GM12878 (cell line): ENCODE data around the gene LAD1. TPM values are rescaled to one million over a fixed set of nuclear protein-coding genes. Genes with fewer than 3 reads are reported as not detected.

Experiments used
- ATAC-seq: fragments of 200-7000 bp; cut with Tn5 transposase; 3 replicates; pipeline ENCODE4 v1.9.1; 2020; ENCODE audit warnings: mild to moderate bottlenecking, moderate library complexity
- BruUV-seq: library from RNA; stranded (reverse); fragments of 400-500 nt; replicated peaks from 2 replicates; lab custom pipeline; 2021; lab: Mats Ljungman, UMichigan
- CTCF ChIA-PET: fragments of 300-600 bp; sonication (Branson Sonifier 250); formaldehyde crosslinking; extraction: SDS; loops from one replicate; lab custom pipeline; 2021; ENCODE audit warnings: inconsistent platforms; lab: Yijun Ruan, JAX
- POLR2A ChIA-PET: fragments of 350-600 bp; formaldehyde crosslinking; extraction: SDS; loops from one replicate; lab custom pipeline; 2021; ENCODE audit warnings: inconsistent platforms; lab: Charles Lee
- RAD21 ChIA-PET: fragments of 300-600 bp; sonication (Branson Sonifier 250); formaldehyde crosslinking; loops from one replicate; lab custom pipeline; 2023; ENCODE audit warnings: antibody characterized with exemption; ENCODE audit not compliant: unreplicated experiment; lab: Charles Lee
- SMC1A ChIA-PET: fragments of 300-600 bp; sonication (Branson Sonifier 250); formaldehyde crosslinking; loops from one replicate; lab custom pipeline; 2023; ENCODE audit not compliant: unreplicated experiment, uncharacterized antibody; lab: Charles Lee
- DNase-seq: peaks from one replicate; pipeline ENCODE4 v3.0.0-alpha.2; 2011; ENCODE audit warnings: low read depth, low spot score
- FAIRE-seq: peaks from 3 replicates; lab custom pipeline; 2011; peaks lifted over from hg19 to GRCh38; lab: Jason Lieb, UNC
- H2AFZ ChIP-seq: 2 replicates; pipeline ENCODE4 v1.6.0; 2011; ENCODE audit warnings: low read depth, low read length, control low read depth; ENCODE audit not compliant: control insufficient read depth
- H3K27ac ChIP-seq: 2 replicates; pipeline ENCODE4 v1.5.1; 2011; ENCODE audit warnings: control low read depth; ENCODE audit not compliant: control insufficient read depth, insufficient read depth
- H3K27me3 ChIP-seq, 2 experiments: replicated peaks in 1 of 2; 2 replicates each; pipeline versions ENCODE4 v1.6.0 to v1.6.1; 2011; ENCODE audit warnings: low read length in 1 of 2; ENCODE audit not compliant: control insufficient read depth in 2 of 2, insufficient read depth in 2 of 2
- H3K36me3 ChIP-seq, 2 experiments: 2 replicates each; pipeline ENCODE4 v1.5.1; 2011; ENCODE audit warnings: low read length in 1 of 2; ENCODE audit not compliant: control insufficient read depth in 2 of 2, insufficient read depth in 2 of 2
- H3K4me1 ChIP-seq: 2 replicates; pipeline ENCODE4 v1.6.1; 2011; ENCODE audit warnings: mild to moderate bottlenecking, low read length, moderate library complexity, mixed read lengths; ENCODE audit not compliant: control insufficient read depth, insufficient read depth
- H3K4me2 ChIP-seq: 2 replicates; pipeline ENCODE4 v1.6.0; 2011; ENCODE audit warnings: control low read depth; ENCODE audit not compliant: control insufficient read depth, insufficient read depth
- H3K4me3 ChIP-seq: fragments of 200-600 bp; sonication (generic); 2 replicates; pipeline ENCODE4 v1.5.1; 2016
- H3K79me2 ChIP-seq: 2 replicates; pipeline ENCODE4 v1.6.0; 2011; ENCODE audit warnings: low read length; ENCODE audit not compliant: control insufficient read depth, insufficient read depth
- H3K9ac ChIP-seq: 2 replicates; pipeline ENCODE4 v1.8.0; 2011; ENCODE audit warnings: low read length, control low read depth, mixed read lengths; ENCODE audit not compliant: control insufficient read depth, insufficient read depth
- H3K9me3 ChIP-seq: replicated peaks from 3 replicates; pipeline ENCODE4 v1.5.1; 2011; ENCODE audit warnings: mild to moderate bottlenecking, low read length; ENCODE audit not compliant: control insufficient read depth, insufficient read depth
- H4K20me1 ChIP-seq: 2 replicates; pipeline ENCODE4 v1.6.0; 2011; ENCODE audit not compliant: control insufficient read depth, insufficient read depth
- CHD1 ChIP-seq: IDR thresholded peaks from 2 replicates; pipeline ENCODE4 v1.6.1; 2012; ENCODE audit warnings: low read depth, low read length, improper control_type of control experiment
- EZH2 ChIP-seq: IDR thresholded peaks from 2 replicates; pipeline ENCODE4 v1.6.1; 2012; ENCODE audit warnings: low read depth, mild to moderate bottlenecking, control low read depth, inconsistent platforms, low read length, borderline replicate concordance; ENCODE audit not compliant: control insufficient read depth
- HDAC6 ChIP-seq: fragments of 200-600 bp; sonication (generic); IDR thresholded peaks from one replicate; pipeline ENCODE4 v1.8.0; 2017; ENCODE audit warnings: antibody characterized with exemption; ENCODE audit not compliant: unreplicated experiment
- IRF4 ChIP-seq: IDR thresholded peaks from 2 replicates; pipeline ENCODE4 v1.6.1; 2011; ENCODE audit warnings: low read depth, low read length
- NFYA ChIP-seq: IDR thresholded peaks from 2 replicates; pipeline ENCODE4 v1.6.1; 2011; ENCODE audit warnings: low read depth, mild to moderate bottlenecking, low read length, improper control_type of control experiment, borderline replicate concordance
- PAX8 ChIP-seq: fragments of 450-650 bp; IDR thresholded peaks from 2 replicates; pipeline ENCODE4 v1.6.1; 2017; ENCODE audit warnings: mild to moderate bottlenecking, moderate library complexity
- POLR2AphosphoS5 ChIP-seq: IDR thresholded peaks from 2 replicates; pipeline ENCODE4 v1.6.1; 2011; ENCODE audit warnings: mild to moderate bottlenecking, low read length, inconsistent platforms
- RCOR1 ChIP-seq: conservative IDR thresholded peaks from 2 replicates; pipeline ENCODE4 v1.6.1; 2012; ENCODE audit warnings: low read depth, low read length, improper control_type of control experiment
- ZNF24 ChIP-seq: fragments of 450-650 bp; IDR thresholded peaks from 2 replicates; pipeline ENCODE4 v1.6.1; 2017; ENCODE audit warnings: antibody characterized with exemption, mild to moderate bottlenecking
- ZNF384 ChIP-seq: IDR thresholded peaks from 2 replicates; pipeline ENCODE4 v1.6.1; 2012; ENCODE audit warnings: low read depth, mild to moderate bottlenecking, low read length, improper control_type of control experiment, borderline replicate concordance
- WGBS: methylation state at CpG from one replicate; pipeline ENCODE4 v1.1.6; 2016; ENCODE audit warnings: low lambda C conversion rate; ENCODE audit not compliant: insufficient replicate concordance, insufficient coverage; ENCODE audit errors: missing lambda C conversion rate; 5-methylcytosine and 5-hydroxymethylcytosine counted together
- in situ Hi-C: fragments of 300-500 bp; cut with MboI; formaldehyde crosslinking; loops from 9 replicates; pipeline ENCODE4 v1.14.3; 2018; ENCODE audit warnings: mixed read lengths
- intact Hi-C: fragments of 100-400 bp; cut with micrococcal nuclease; formaldehyde crosslinking; loops from one replicate; pipeline ENCODE4 v1.14.2; 2022; ENCODE audit not compliant: unreplicated experiment
- polyA plus RNA-seq, 11 experiments: library from polyadenylated mRNA; depleted of rRNA in 4 of 11; unstranded in 6 of 11; stranded (reverse) in 5 of 11; fragments of >200 nt; fragmentation: Nextera tagmentation in 4 of 11; fragmentation: Illumina TruSeq in 1 of 11; extraction: Ambion mirVana in 4 of 11; extraction: Trizol in 1 of 11; gene quantifications; 1 replicate in 1 of 11; 2 replicates in 10 of 11; pipeline versions ENCODE4 v1.2.1 to v1.2.3, GENCODE V29; 2011 to 2016; ENCODE audit warnings: inconsistent platforms in 2 of 11, missing spikeins in 2 of 11, low read depth in 1 of 11
- total RNA-seq, 4 experiments: library from RNA; depleted of rRNA in 3 of 4; stranded (reverse); fragments of >200 nt in 3 of 4; fragmentation: Illumina TruSeq in 1 of 4; extraction: Trizol in 1 of 4; gene quantifications; 2 replicates each; pipeline versions ENCODE4 v1.2.1 to v1.2.3, GENCODE V29; 2013 to 2021
- TF ChIP-seq, protein P1 (sequence below): IDR thresholded peaks from 2 replicates; pipeline ENCODE4 v1.6.1; 2012; ENCODE audit warnings: low read depth, low read length, improper control_type of control experiment
- TF ChIP-seq, protein P2 (sequence below): fragments of 450-650 bp; conservative IDR thresholded peaks from 2 replicates; pipeline ENCODE4 v1.6.1; 2017; ENCODE audit warnings: mild to moderate bottlenecking, moderate library complexity

LAD1 gene
- total and polyA plus RNA-seq, 10 of the 15 experiments (the other 5 are each of a cell fraction or from before 2014, with no cell fraction given), result 0.05 to 0.48 (median 0.32) TPM; not detected in 3

DNA sequence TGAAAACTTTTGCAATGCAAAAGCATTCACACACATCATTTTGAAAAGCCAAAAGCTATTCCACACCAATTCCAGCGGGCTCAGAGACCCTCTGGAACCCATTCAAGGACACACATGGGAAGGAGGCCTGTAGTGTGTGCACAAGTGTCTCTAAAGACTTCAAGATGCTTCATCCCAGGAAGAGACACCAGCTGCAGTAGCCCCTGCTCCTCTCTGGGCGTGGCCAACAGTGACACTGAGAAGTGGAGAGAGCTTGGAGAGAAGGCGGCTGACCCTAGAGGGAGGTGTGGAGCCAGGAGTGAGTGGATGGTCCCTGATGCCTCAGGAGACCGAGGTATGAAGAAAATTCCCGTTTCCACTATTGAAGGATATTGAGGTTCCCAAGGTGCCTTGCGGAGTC, 37.3 kb upstream of the LAD1 start:
- POLR2A ChIA-PET, result interaction anchor here (0.8 to 1.5 kb wide), 3 partner anchors 36 to 828 kb away, joined by 3 to 5 read pairs (median 3); no protein-coding TSS in a partner anchor
- DNase-seq (no peak), FAIRE-seq (no peak), ATAC-seq (peak; percentile 42; the same call in 2 of the 3 replicates)
- in situ Hi-C loops, result no loop called here
- 47% methylated on average over 6 of the region's 6 CpGs for WGBS
- SMC1A ChIA-PET, result interaction anchor here (0.5 to 2.6 kb wide), 15 partner anchors 10 to 77 kb away, joined by 3 to 43 read pairs (median 6); partner anchors contain the start of gene TNNI1
- BruUV-seq, result no TSS peak
- intact Hi-C loops, result no loop called here
- Histone ChIP-seq H3K4me2 (no peak overlapping the region), H3K4me3 (no peak overlapping the region), H4K20me1 (no peaks in the 10 kb centered on the region), H3K36me3 (no peaks in the 10 kb centered on the region), H3K27me3 (no peaks in the 10 kb centered on the region), H3K9ac (no peak overlapping the region), H3K79me2 (no peaks in the 10 kb centered on the region), H3K4me1 (peaks cover 3% of the 10 kb centered on the region; the same call in 1 of the 2 replicates), H2AFZ (no peak overlapping the region), H3K9me3 (no peaks in the 10 kb centered on the region), H3K27ac (no peak overlapping the region)
- TF ChIP-seq EZH2 (no peak), POLR2AphosphoS5 (no peak), ZNF24 (no peak)
- CTCF ChIA-PET, result interaction anchor here (1.0 to 6.8 kb wide), 26 partner anchors 8 to 360 kb away, joined by 3 to 88 read pairs (median 8); partner anchors contain the start of genes CSRP1 and TNNI1
- RAD21 ChIA-PET, result interaction anchor here (1.1 to 2.6 kb wide), 10 partner anchors 10 to 76 kb away, joined by 3 to 44 read pairs (median 10); partner anchors contain the start of gene TNNI1

DNA sequence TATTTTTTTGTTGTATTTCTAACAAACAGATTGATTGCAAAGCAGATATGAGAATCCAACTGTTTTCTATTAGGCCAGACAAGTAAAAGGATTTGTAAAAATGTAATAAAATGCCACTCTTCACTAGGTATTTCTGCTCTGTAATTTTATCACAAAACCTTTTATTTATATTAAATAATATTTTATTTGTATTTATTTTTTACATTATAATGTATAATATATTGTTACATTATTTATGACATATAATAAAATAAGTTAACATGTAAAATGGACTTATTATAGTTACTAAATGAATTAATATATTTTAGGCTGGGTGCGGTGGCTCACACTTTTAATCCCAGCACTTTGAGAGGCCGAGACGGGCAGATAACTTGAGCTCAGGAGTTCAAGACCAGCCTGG, 35.1 kb upstream of the LAD1 start:
- Histone ChIP-seq H2AFZ (no peak overlapping the region), H3K4me1 (peaks cover 3% of the 10 kb centered on the region; the same call in 1 of the 2 replicates), H3K4me2 (no peak overlapping the region), H3K4me3 (no peak overlapping the region), H3K79me2 (no peaks in the 10 kb centered on the region), H3K27ac (no peak overlapping the region), H3K9me3 (no peaks in the 10 kb centered on the region), H3K9ac (no peak overlapping the region), H3K36me3 (no peaks in the 10 kb centered on the region), H3K27me3 (no peaks in the 10 kb centered on the region), H4K20me1 (no peaks in the 10 kb centered on the region)
- ChIA-PET SMC1A (interaction anchor here (1.0 to 2.6 kb wide), 4 partner anchors 13 to 79 kb away, joined by 4 to 42 read pairs (median 6); partner anchors contain the start of gene TNNI1), CTCF (interaction anchor here (1.7 to 6.8 kb wide), 9 partner anchors 14 to 97 kb away, joined by 5 to 88 read pairs (median 30); no protein-coding TSS in a partner anchor), RAD21 (interaction anchor here (1.3 to 2.6 kb wide), 3 partner anchors 34 to 78 kb away, joined by 5 to 35 read pairs (median 5); partner anchors contain the start of gene PHLDA3), POLR2A (no interaction called here)
- no peak for ATAC-seq
- in situ Hi-C loops (no loop called here), intact Hi-C loops (loop anchor here (2.0 kb wide), 1 partner anchor 39 kb away; no protein-coding TSS in a partner anchor)
- TF ChIP-seq, protein P1, sequence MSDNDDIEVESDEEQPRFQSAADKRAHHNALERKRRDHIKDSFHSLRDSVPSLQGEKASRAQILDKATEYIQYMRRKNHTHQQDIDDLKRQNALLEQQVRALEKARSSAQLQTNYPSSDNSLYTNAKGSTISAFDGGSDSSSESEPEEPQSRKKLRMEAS, result no peak
- no peak for TF ChIP-seq HDAC6
- no peak for TF ChIP-seq IRF4
- TF ChIP-seq CHD1, result no peak
- TF ChIP-seq, protein P2, sequence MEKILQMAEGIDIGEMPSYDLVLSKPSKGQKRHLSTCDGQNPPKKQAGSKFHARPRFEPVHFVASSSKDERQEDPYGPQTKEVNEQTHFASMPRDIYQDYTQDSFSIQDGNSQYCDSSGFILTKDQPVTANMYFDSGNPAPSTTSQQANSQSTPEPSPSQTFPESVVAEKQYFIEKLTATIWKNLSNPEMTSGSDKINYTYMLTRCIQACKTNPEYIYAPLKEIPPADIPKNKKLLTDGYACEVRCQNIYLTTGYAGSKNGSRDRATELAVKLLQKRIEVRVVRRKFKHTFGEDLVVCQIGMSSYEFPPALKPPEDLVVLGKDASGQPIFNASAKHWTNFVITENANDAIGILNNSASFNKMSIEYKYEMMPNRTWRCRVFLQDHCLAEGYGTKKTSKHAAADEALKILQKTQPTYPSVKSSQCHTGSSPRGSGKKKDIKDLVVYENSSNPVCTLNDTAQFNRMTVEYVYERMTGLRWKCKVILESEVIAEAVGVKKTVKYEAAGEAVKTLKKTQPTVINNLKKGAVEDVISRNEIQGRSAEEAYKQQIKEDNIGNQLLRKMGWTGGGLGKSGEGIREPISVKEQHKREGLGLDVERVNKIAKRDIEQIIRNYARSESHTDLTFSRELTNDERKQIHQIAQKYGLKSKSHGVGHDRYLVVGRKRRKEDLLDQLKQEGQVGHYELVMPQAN, result no peak
- TF ChIP-seq ZNF384, result no peak
- no peak for TF ChIP-seq RCOR1
- TF ChIP-seq PAX8, result no peak
- no peak for TF ChIP-seq NFYA
- WGBS, result 41% methylated on average over 3 of the region's 3 CpGs
- BruUV-seq, result no TSS peak
- DNase-seq, result no peak
- FAIRE-seq, result no peak
